IMR-90 (cell line): Measurements from ENCODE around the gene MRPL20. TPM values are rescaled to one million over a fixed set of nuclear protein-coding genes. Genes with fewer than 3 reads are reported as not detected.

ENCODE experiments used
- ATAC-seq: fragments of 200-7000 bp; cut with Tn5 transposase; 2 replicates; pipeline ENCODE4 v1.9.1; 2020; ENCODE audit warnings: low read depth, mild to moderate bottlenecking, moderate library complexity
- BruUV-seq: library from RNA; stranded (reverse); fragments of 400-500 nt; replicated peaks from 2 replicates; lab custom pipeline; 2021; lab: Mats Ljungman, UMichigan
- CTCF ChIA-PET: fragments of 300-600 bp; formaldehyde crosslinking; extraction: SDS; loops from one replicate; lab custom pipeline; 2021; ENCODE audit warnings: antibody characterized with exemption; lab: Yijun Ruan, JAX
- POLR2A ChIA-PET: fragments of 300-600 bp; sonication (Branson Sonifier 250); formaldehyde crosslinking; loops from one replicate; lab custom pipeline; 2022; ENCODE audit warnings: antibody characterized with exemption; ENCODE audit not compliant: unreplicated experiment; lab: Charles Lee
- DNase-seq: peaks from one replicate; pipeline ENCODE4 v3.0.0; 2013
- H2AFZ ChIP-seq: replicated peaks from 2 replicates; pipeline ENCODE3; 2013; ENCODE audit warnings: low read length, mild to moderate bottlenecking; ENCODE audit not compliant: poor library complexity
- H2AK5ac ChIP-seq: 2 replicates; pipeline ENCODE4 v1.6.1; 2013; ENCODE audit warnings: low read depth, low read length, inconsistent platforms
- H2AK9ac ChIP-seq: replicated peaks from 2 replicates; pipeline ENCODE3; 2013; ENCODE audit warnings: mild to moderate bottlenecking, low read depth, low read length, moderate library complexity; ENCODE audit not compliant: poor library complexity
- H2BK120ac ChIP-seq: 2 replicates; pipeline ENCODE4 v1.6.1; 2013; ENCODE audit warnings: low read depth, low read length, inconsistent platforms
- H2BK15ac ChIP-seq: 3 replicates; pipeline ENCODE4 v1.6.1; 2013; ENCODE audit warnings: low read depth, low read length, inconsistent platforms
- H2BK20ac ChIP-seq: 2 replicates; pipeline ENCODE4 v1.6.1; 2013; ENCODE audit warnings: low read depth, mild to moderate bottlenecking, inconsistent platforms, low read length, moderate library complexity
- H2BK5ac ChIP-seq: 2 replicates; pipeline ENCODE4 v1.6.1; 2013; ENCODE audit warnings: mild to moderate bottlenecking, low read depth, low read length, inconsistent platforms; ENCODE audit not compliant: poor library complexity, severe bottlenecking
- H3K14ac ChIP-seq: replicated peaks from 2 replicates; pipeline ENCODE4 v1.6.1; 2013; ENCODE audit warnings: low read depth, low read length, inconsistent platforms
- H3K18ac ChIP-seq: 2 replicates; pipeline ENCODE4 v1.6.1; 2013; ENCODE audit warnings: low read depth, low read length, control low read depth
- H3K23ac ChIP-seq: 2 replicates; pipeline ENCODE4 v1.6.1; 2013; ENCODE audit warnings: low read depth, low read length, inconsistent platforms
- H3K27ac ChIP-seq: 2 replicates; pipeline ENCODE4 v1.5.1; 2013; ENCODE audit warnings: mild to moderate bottlenecking, control low read depth, low read length; ENCODE audit not compliant: insufficient read depth
- H3K27me3 ChIP-seq: 2 replicates; pipeline ENCODE4 v1.6.1; 2013; ENCODE audit warnings: low read length; ENCODE audit not compliant: control insufficient read depth, insufficient read depth
- H3K36me3 ChIP-seq: 2 replicates; pipeline ENCODE4 v1.6.1; 2013; ENCODE audit warnings: low read length, mixed read lengths; ENCODE audit not compliant: control insufficient read depth, insufficient read depth
- H3K4ac ChIP-seq: 2 replicates; pipeline ENCODE4 v1.6.1; 2013; ENCODE audit warnings: low read depth, low read length, inconsistent platforms
- H3K4me1 ChIP-seq: 2 replicates; pipeline ENCODE4 v1.6.1; 2013; ENCODE audit warnings: low read length, mixed read lengths; ENCODE audit not compliant: control insufficient read depth, insufficient read depth
- H3K4me2 ChIP-seq: 2 replicates; pipeline ENCODE4 v1.6.1; 2013; ENCODE audit warnings: low read depth, mild to moderate bottlenecking, control low read depth, low read length, moderate library complexity
- H3K4me3 ChIP-seq: 2 replicates; pipeline ENCODE4 v1.5.1; 2013; ENCODE audit warnings: low read depth, mild to moderate bottlenecking, control low read depth, low read length, moderate library complexity; ENCODE audit not compliant: insufficient read depth
- H3K56ac ChIP-seq: 2 replicates; pipeline ENCODE4 v1.6.1; 2013; ENCODE audit warnings: low read length, inconsistent platforms; ENCODE audit not compliant: insufficient read depth; ENCODE audit errors: extremely low read depth
- H3K79me1 ChIP-seq, 2 experiments: 2 replicates each; pipeline ENCODE4 v1.6.1; 2013; ENCODE audit warnings: low read length in 2 of 2, inconsistent platforms in 1 of 2, low read depth in 1 of 2
- H3K9ac ChIP-seq: 2 replicates; pipeline ENCODE4 v1.6.1; 2013; ENCODE audit warnings: low read depth, low read length, control low read depth
- H3K9me1 ChIP-seq: 2 replicates; pipeline ENCODE4 v1.6.1; 2013; ENCODE audit warnings: low read length, inconsistent platforms; ENCODE audit not compliant: insufficient read depth
- H3K9me3 ChIP-seq: 2 replicates; pipeline ENCODE4 v1.6.1; 2013; ENCODE audit warnings: low read length; ENCODE audit not compliant: control insufficient read depth, insufficient read depth
- H4K20me1 ChIP-seq: 2 replicates; pipeline ENCODE4 v1.6.1; 2013; ENCODE audit warnings: low read length, inconsistent platforms; ENCODE audit not compliant: insufficient read depth
- H4K5ac ChIP-seq: 2 replicates; pipeline ENCODE4 v1.6.1; 2013; ENCODE audit warnings: mild to moderate bottlenecking, low read depth, low read length, control low read depth
- H4K8ac ChIP-seq, 2 experiments: 2 replicates each; pipeline ENCODE4 v1.6.1; 2013; ENCODE audit warnings: low read depth in 2 of 2, low read length in 2 of 2, control low read depth in 1 of 2, inconsistent platforms in 1 of 2
- H4K91ac ChIP-seq: 2 replicates; pipeline ENCODE4 v1.6.1; 2013; ENCODE audit warnings: low read depth, low read length, inconsistent platforms; ENCODE audit not compliant: insufficient read depth
- CTCF ChIP-seq: conservative IDR thresholded peaks from 2 replicates; pipeline ENCODE4 v1.5.1; 2012; ENCODE audit warnings: mild to moderate bottlenecking, low read depth, low read length, improper control_type of control experiment
- MAZ ChIP-seq: IDR thresholded peaks from 2 replicates; pipeline ENCODE4 v1.6.1; 2012; ENCODE audit warnings: low read depth, mild to moderate bottlenecking, low read length, improper control_type of control experiment, moderate library complexity, borderline replicate concordance
- MXI1 ChIP-seq: IDR thresholded peaks from 2 replicates; pipeline ENCODE4 v1.6.1; 2012; ENCODE audit warnings: low read depth, mild to moderate bottlenecking, low read length, moderate library complexity, borderline replicate concordance
- NFE2L2 ChIP-seq: fragments of 150-350 bp; IDR thresholded peaks from 2 replicates; pipeline ENCODE4 v1.6.1; 2016; ENCODE audit warnings: low read depth, mild to moderate bottlenecking, low read length
- RAD21 ChIP-seq: IDR thresholded peaks from 2 replicates; pipeline ENCODE4 v1.6.1; 2012; ENCODE audit warnings: low read length, improper control_type of control experiment
- RFX5 ChIP-seq: IDR thresholded peaks from 2 replicates; pipeline ENCODE4 v1.8.0; 2012; ENCODE audit warnings: low read depth, mild to moderate bottlenecking, low read length, moderate library complexity
- SMC3 ChIP-seq: fragments of 150-350 bp; IDR thresholded peaks from 2 replicates; pipeline ENCODE4 v1.6.1; 2016; ENCODE audit warnings: low read depth, mild to moderate bottlenecking, antibody characterized with exemption, low read length, moderate library complexity
- WGBS, 2 experiments: methylation state at CpG; one replicate each; pipeline versions ENCODE4 v1.1.5 to v1.1.7; 2013; ENCODE audit warnings: missing lambda C conversion rate in 2 of 2; ENCODE audit not compliant: insufficient read length in 1 of 2; ENCODE audit errors: extremely low coverage in 2 of 2; 5-methylcytosine and 5-hydroxymethylcytosine counted together
- dilution Hi-C: fragments of 300-500 bp; cut with HindIII; formaldehyde crosslinking; loops from one replicate; pipeline ENCODE4 v1.14.3; 2018; ENCODE audit warnings: low sequenced_read_pairs; ENCODE audit not compliant: unreplicated experiment
- in situ Hi-C: fragments of 300-500 bp; cut with MboI; formaldehyde crosslinking; loops from 3 replicates; pipeline ENCODE4 v1.14.3; 2019; ENCODE audit warnings: low sequenced_read_pairs, inconsistent platforms, mixed read lengths
- intact Hi-C: fragments of 100-400 bp; cut with micrococcal nuclease; formaldehyde crosslinking; loops from 2 replicates; pipeline ENCODE4 v1.10.0; 2022
- polyA plus RNA-seq, 3 experiments: library from polyadenylated mRNA; depleted of rRNA; stranded (reverse); fragments of >200 nt; gene quantifications; 2 replicates each; pipeline ENCODE4 v1.2.3, GENCODE V29; 2012; ENCODE audit warnings: low replicate concordance in 1 of 3
- total RNA-seq: library from RNA; depleted of rRNA; stranded (reverse); fragments of >200 nt; gene quantifications from 2 replicates; pipeline ENCODE4 v1.2.3, GENCODE V29; 2012

Gene MRPL20
- total and polyA plus RNA-seq, 2 of the 4 experiments (the other 2 are of a cell fraction): 141 to 157 TPM

- Histone ChIP-seq H4K5ac (no peak overlapping the region), H3K27ac (no peak overlapping the region), H2BK20ac (no peak overlapping the region), H2AK9ac (no peak overlapping the region), H2BK5ac (no peak overlapping the region), H3K4me3 (no peak overlapping the region), H3K9ac (no peak overlapping the region), H3K9me1 (peaks cover 11% of the 10 kb centered on the region), H3K27me3 (no peaks in the 10 kb centered on the region), H4K20me1 (peaks cover 28% of the 10 kb centered on the region; the same call in 1 of the 2 replicates), H3K4me2 (no peak overlapping the region), H3K9me3 (no peaks in the 10 kb centered on the region), H2BK120ac (no peak overlapping the region), H2AFZ (no peak overlapping the region), H2BK15ac (no peak overlapping the region), H4K91ac (no peak overlapping the region), H3K79me1 (peaks cover 22 to 73% of the 10 kb centered on the region in 2 experiments), H3K14ac (no peak overlapping the region), H3K36me3 (peaks cover 51% of the 10 kb centered on the region), H3K56ac (no peak overlapping the region), H4K8ac (peak overlapping the region in 1 of 2 experiments; percentile 2; a peak in 1 of 4 replicates), H3K18ac (no peak overlapping the region), H3K4me1 (peaks cover 17% of the 10 kb centered on the region), H3K23ac (no peak overlapping the region), H3K4ac (no peak overlapping the region), H2AK5ac (no peak overlapping the region)
- POLR2A ChIA-PET: no interaction called here
- CTCF ChIA-PET: no interaction called here
- dilution Hi-C loops: no loop called here
- intact Hi-C loops: no loop called here
- TF ChIP-seq MXI1 (no peak), MAZ (no peak), RFX5 (no peak), CTCF (peak; percentile 68), SMC3 (peak; percentile 43), NFE2L2 (no peak), RAD21 (peak; percentile 23)
- no peak for ATAC-seq
- no TSS peak for BruUV-seq
- 75% methylated on average over 5 of the region's 20 CpGs; no CpG with 5 or more reads in 1 of the 2 experiments for WGBS, 2 experiments
- in situ Hi-C loops: no loop called here
- peak; percentile 60 for DNase-seq
Observed at GRCh38 chr1:1402072-1402900, 4.8 kb downstream of the MRPL20 start.
